GM18951 (cell line): ENCODE data around the gene BMI1.

Experiments used
- POLR2A ChIP-seq: IDR thresholded peaks from 4 replicates; pipeline ENCODE4 v1.6.1; 2011; ENCODE audit warnings: mild to moderate bottlenecking; ENCODE audit not compliant: insufficient read length, insufficient read depth; ENCODE audit errors: extremely low read depth
- in situ Hi-C: fragments of 300-500 bp; cut with MboI; formaldehyde crosslinking; loops from one replicate; pipeline ENCODE4 v1.12.0; 2022; ENCODE audit warnings: low sequenced_read_pairs, mixed read lengths, inconsistent platforms; ENCODE audit not compliant: unreplicated experiment

BMI1 gene

DNA sequence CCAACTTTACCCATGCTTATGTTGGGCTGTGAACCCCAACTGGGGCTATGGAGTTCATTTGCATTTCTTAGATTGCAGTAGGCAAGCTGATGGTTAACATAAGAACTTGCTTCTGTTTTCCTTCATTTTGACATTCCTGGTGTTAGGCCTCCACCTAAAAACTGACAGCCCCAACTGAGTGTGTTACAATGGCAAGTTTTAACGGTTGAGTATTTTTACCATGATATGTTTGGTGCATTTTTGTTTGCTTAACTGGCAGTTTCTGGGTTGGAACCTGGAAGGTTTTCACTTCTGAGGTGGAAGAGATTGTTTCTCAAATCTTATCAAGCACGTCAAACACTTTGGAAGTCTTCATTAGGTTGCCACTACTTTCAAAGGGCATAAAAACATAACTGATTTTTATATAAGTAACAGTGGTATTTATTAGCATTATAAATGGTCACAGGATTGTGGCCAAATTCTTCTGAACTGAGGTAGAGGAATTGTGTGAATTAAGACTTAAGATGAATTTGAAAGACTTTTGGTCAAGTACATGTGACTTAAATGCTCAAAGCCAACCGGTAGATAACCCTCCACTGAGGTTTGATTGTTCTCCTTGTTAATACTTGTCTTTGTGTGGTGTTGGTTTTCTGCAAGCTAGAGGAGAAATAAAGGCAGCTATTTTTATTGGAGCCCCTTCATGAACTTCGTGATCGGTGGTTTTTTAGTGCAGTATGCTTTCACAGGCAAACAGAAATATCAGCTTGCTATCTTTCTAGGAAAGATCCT, 2.8 kb downstream of the BMI1 start:
- in situ Hi-C loops: no loop called here
- no peak for TF ChIP-seq POLR2A

DNA sequence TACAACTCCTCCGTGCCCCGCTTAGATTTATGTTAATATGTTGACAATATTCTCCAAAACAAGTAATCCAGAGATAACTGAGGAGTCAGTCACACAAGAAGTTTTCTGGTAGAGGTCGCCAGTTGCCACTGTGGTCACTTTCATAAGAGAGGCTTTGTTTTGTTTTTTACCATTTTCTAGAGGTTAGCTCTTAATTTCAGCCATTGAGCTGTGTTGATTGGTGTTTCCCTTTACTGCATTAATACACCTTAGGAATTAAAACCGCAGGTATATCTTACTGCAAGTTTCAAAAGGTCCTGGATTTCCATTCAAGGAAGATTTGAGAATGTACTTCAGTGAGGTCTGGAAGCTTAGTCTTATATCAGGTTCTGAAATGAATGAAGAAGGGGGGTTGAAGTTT, 3.5 kb downstream of the BMI1 start:
- in situ Hi-C loops: no loop called here

DNA sequence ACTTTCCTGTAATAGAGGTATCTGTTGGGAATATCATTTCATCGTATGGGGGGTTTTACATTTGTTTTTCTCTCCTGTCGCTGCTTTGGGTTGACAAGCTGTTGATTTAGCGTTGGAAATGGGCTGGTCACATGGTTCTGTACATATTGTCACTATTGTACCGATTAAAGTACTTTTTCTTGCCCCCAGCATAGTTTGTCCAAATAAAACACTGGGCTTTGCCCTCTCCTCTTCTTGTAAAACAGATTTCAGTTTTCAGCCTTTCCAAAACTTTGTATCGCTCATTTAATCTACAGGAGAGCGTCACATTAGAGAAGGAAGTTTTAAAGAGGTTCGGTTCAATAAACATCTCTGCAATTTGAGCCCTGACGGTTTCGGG, 4.0 kb downstream of the BMI1 start:
- in situ Hi-C loops: no loop called here
- no peak for TF ChIP-seq POLR2A

More for the DNA sequence above, 3.5 kb downstream of the BMI1 start:
- no peak for TF ChIP-seq POLR2A

DNA sequence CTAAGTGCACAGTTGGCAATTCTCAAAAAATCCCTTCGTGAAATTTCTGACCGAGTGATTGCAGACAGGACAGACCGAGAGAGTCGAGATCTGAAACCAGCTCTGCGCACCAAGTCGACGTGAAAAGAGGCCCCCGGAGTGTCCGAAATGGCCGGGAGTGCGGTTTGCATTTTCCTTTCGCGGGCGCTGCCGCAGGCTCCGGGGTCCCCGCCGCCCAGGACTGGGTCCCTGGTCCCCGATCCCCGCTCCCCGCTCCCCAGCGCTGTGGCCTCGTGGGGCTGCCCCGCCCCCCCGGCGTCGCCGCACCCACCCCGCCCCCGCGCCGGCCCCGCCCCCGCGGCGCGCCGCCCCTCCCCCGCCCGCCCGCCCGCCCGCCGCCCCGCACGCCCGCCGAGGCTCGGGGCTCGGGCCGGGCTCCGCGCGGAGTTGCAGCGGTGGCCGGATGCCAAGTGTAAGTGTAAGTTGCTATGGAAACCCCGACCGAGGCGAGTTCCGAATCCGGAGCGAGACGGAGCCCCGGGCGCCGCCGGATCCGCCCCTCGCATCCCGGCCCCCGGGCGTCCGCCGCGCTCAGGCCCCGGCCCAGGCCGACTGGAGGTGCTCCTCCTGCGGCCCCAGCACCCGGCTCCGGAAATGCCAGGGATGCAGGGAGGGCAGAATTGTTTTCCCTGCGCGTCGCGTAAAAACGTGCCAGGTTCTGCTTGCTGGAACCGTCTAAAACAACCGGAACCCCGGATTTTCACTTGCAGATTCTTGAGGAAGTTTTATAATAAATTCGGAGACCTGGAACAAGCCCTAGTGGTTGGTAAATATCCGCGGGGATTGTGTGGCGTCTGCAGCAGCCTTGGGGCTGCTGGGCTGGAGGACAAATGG, 4.6 kb downstream of the BMI1 start:
- in situ Hi-C loops: no loop called here
- peak; percentile 24 for TF ChIP-seq POLR2A

DNA sequence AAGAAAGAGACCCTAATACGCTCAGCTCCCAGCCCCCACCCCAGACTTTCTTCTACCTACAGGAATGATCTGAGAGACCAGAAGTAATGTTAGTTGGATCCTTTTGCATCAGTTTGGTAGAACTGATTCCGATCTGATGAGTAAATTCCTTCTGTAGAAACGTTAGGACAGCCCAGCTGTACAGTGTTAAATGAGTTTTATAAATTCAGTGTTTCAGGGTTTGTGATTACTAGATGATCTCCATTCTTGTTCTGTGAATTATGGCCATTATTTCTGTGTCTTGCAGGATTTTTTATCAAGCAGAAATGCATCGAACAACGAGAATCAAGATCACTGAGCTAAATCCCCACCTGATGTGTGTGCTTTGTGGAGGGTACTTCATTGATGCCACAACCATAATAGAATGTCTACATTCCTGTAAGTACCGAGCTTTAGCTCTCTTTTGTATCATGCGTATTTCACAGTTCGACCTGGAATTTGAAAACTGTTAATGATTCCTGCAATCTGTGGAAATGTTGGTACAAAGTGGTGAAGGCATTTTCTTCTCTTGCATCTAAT, 5.3 kb downstream of the BMI1 start:
- TF ChIP-seq POLR2A: no peak
- in situ Hi-C loops: no loop called here

DNA sequence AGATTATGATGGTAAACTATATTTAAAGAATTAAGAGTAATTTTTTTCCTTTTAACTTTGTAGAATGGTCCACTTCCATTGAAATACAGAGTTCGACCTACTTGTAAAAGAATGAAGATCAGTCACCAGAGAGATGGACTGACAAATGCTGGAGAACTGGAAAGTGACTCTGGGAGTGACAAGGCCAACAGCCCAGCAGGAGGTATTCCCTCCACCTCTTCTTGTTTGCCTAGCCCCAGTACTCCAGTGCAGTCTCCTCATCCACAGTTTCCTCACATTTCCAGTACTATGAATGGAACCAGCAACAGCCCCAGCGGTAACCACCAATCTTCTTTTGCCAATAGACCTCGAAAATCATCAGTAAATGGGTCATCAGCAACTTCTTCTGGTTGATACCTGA, 8.3 kb downstream of the BMI1 start:
- in situ Hi-C loops: no loop called here

DNA sequence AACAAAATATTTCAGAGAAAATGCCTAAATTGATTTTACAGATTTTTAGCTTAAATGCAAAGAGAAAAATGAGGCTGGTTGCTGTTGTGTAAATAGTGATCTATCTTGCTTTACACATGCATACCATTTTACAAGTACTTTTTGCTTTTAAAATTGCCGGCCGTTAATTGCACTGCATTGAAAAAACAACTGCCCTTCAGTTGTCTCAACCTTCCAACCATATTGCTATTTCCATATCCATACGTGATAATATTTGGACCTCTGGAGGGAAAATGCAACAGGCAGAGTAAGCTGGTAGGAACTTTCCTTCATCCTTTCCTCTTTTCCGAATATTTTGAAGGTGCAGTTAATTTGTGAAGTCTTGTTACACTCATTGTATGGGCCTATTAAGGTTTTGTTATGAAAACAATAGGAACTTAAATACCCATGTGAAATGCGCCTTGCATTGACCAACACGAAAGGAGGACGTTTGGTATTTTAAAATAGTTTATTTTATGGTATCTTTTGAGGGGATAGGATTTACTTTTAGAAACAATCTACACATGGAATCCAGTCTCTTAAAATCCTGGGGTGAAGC, 11.3 kb downstream of the BMI1 start:
- in situ Hi-C loops: no loop called here
- no peak for TF ChIP-seq POLR2A

More for the DNA sequence above, 8.3 kb downstream of the BMI1 start:
- no peak for TF ChIP-seq POLR2A

DNA sequence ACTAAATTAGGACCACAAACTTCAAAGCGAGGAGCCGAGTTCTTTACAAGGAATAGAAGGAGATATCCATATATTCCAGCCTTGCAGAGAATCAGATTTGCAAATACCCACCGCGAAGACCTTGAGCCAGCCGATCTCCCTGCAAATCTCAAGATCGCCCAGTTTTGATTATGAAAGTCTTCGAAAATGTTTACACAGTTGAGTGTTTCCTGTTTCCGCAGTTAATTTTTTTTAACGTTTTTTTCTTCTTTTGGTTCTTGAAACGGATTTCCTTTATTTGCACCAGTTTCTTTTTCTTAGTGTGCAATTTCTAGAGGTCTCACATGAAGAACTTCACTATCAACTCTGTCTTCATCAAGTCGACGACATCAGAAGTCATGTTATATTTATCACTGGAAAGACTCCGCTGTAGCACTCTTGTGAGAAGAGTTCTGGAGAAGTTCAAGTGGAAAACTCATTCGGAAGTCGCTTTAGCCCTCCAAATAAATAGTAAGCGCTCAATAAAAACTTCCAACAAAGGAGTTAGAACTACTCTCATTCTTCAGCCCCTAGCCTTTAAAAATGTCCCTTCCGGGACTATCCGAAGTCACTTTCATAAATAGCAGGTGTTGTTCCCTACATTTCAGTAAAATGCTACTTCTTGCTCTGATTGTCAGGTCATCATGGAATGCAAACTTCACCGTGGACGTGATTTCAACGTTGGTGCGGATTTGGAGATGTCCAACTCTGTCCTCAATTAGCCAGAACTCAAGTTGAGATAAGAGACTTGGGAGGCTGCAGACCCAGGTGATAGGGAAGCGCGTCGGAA, 12.5 kb downstream of the BMI1 start:
- in situ Hi-C loops: no loop called here

DNA sequence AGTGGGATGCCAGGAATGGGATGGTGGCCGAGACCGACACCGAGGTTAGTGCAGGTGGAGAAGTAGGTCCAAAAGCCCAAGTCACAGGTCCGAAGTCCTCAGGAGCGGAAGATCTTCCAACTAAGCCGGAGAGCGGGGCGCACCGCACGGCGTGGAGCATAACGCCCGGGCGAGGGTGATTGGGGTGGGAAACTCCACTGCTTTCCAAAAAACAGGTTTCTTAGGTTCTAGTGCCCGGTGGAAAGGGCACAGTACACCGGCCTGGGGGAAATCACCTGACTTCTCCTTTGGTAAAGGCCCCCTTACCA, 13.0 kb downstream of the BMI1 start:
- TF ChIP-seq POLR2A: no peak
- in situ Hi-C loops: no loop called here

More for the DNA sequence above, 12.5 kb downstream of the BMI1 start:
- TF ChIP-seq POLR2A: no peak

DNA sequence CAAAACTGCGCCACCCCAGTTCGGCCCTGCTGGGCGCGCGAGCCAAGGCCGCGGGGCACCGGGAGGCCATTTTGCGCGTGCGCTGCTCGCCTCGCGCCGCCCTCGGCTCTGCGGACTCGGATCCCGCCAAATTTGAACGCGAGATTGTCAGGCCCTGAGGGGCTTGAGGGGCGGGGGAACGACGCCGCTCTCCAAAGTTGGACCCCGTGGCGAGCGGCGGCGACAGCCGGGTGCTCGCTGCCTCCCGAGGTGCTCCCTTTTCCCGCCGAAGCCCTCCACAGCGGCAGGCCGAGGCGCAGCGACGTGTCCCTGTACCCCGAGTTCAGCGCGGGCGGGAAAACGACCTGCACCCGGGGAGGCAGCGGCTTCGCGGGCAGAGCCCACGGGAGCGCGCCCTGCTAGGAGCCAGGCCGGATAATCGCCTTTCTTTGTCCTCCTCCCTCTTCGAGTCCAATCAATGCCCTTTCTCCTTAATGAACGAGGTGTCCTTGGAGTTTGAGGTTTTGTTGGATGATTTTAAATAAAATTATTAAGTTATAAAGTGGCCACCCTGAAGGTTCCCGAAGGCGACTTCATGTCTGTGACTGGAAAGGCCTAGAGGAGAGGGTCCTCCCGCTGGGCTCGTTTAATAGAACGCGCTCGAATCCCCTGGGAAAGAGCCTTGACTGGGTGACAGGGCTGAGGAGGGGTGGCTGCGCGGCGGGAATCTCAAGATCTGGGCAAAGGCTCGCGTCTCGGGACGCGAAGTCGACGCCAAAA, 13.7 kb downstream of the BMI1 start:
- TF ChIP-seq POLR2A: no peak
- in situ Hi-C loops: no loop called here

DNA sequence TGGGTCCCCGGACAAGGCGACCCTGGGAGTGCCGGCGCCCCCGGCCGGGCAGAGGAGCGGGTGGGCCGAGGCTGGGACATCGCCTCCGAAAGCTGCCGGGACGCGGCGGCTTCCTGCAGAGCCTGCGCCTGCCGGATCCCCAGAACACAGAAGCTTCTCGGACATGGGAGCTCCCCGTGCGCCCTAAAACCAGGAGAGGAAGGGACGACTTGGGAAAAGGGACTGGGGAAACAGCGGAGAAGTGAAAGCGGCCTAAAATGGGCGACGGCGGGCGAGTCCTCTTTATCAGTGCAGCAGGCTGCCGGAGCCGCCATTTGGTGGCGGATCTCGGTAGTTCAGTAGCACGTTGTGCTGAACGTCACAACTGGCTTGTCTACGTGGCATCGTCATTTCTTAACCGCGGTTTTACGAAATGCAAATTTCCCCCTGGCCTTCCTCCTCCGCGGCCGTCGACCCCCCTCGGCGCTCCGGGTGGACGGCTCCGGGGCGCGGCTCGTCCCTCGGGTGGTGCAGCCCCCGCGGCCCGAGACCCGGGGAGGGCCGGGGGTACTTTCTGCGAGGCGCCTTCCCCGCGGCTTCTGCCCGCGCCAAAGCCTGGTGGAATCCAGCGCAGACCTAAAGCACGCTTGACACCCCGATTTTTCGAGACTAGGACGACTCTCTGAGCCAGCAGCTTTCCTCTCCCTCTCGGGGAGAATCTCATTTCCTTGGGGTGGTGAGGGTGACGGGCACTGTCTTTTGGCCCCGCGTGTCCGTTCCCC, 14.5 kb downstream of the BMI1 start:
- TF ChIP-seq POLR2A: peak; percentile 59
- in situ Hi-C loops: no loop called here
